NCI-H2227 (cell line): ENCODE data around the gene CCNY.
"Not testable (repeated sequence)": the region's sequence is repeated elsewhere in the genome, so short reads cannot be mapped to it uniquely, and the experiment has no call there.

ENCODE experiments used
- DNase-seq: peaks from one replicate; lab custom pipeline; 2025; ENCODE audit not compliant: unreplicated experiment; lab: John Stamatoyannopoulos, UW

Gene CCNY

GRCh38 chr10:35336084-35336831 lies at the start of gene CCNY:
Gene CCNY, plus strand, starts transcription at chr10:35336509. Its CDS starts 545 bp downstream, at chr10:35337054.
- DNase-seq: peak; percentile 73

GRCh38 chr10:35289198-35289597 lies 47.1 kb upstream of the CCNY start:
- DNase-seq: no peak

GRCh38 chr10:35294506-35294905 lies 41.8 kb upstream of the CCNY start:
- DNase-seq: no peak

GRCh38 chr10:35299016-35299415 lies 37.3 kb upstream of the CCNY start:
- DNase-seq: no peak

- DNase-seq: peak; percentile 25
Observed at GRCh38 chr10:35300063-35300699, 36.1 kb upstream of the CCNY start.

GRCh38 chr10:35304649-35305048 lies 31.7 kb upstream of the CCNY start:
- no peak for DNase-seq

GRCh38 chr10:35306852-35307251 lies 29.5 kb upstream of the CCNY start:
- DNase-seq: no peak

- no peak for DNase-seq
Observed at GRCh38 chr10:35307297-35307696, 29.0 kb upstream of the CCNY start.

- DNase-seq: no peak
Observed at GRCh38 chr10:35308809-35309208, 27.5 kb upstream of the CCNY start.

GRCh38 chr10:35314142-35314541 lies 22.2 kb upstream of the CCNY start:
- DNase-seq: not testable (repeated sequence)

GRCh38 chr10:35315235-35315634 lies 21.1 kb upstream of the CCNY start:
- not testable (repeated sequence) for DNase-seq

- no peak for DNase-seq
Observed at GRCh38 chr10:35316218-35316967, 19.9 kb upstream of the CCNY start.

GRCh38 chr10:35318551-35318950 lies 17.8 kb upstream of the CCNY start:
- no peak for DNase-seq

- no peak for DNase-seq
Observed at GRCh38 chr10:35320341-35320740, 16.0 kb upstream of the CCNY start.

- DNase-seq: no peak
Observed at GRCh38 chr10:35322636-35323035, 13.7 kb upstream of the CCNY start.

GRCh38 chr10:35324196-35324595 lies 12.1 kb upstream of the CCNY start:
- no peak for DNase-seq

GRCh38 chr10:35326466-35327235 lies 9.7 kb upstream of the CCNY start:
- DNase-seq: no peak

- no peak for DNase-seq
Observed at GRCh38 chr10:35327790-35328403, 8.4 kb upstream of the CCNY start.

GRCh38 chr10:35328404-35329037 lies 7.8 kb upstream of the CCNY start:
- DNase-seq: no peak

GRCh38 chr10:35329520-35329919 lies 6.8 kb upstream of the CCNY start:
- no peak for DNase-seq
